ENCODE results near the gene TMEM150C. TPM values are rescaled to one million over a fixed set of nuclear protein-coding genes. Genes with fewer than 3 reads are reported as not detected.

Gene TMEM150C
- polyA plus RNA-seq, 1 donor (not counting 4 experiments of a cell fraction or from before 2014, with no cell fraction given) = 0.07 TPM

DNA sequence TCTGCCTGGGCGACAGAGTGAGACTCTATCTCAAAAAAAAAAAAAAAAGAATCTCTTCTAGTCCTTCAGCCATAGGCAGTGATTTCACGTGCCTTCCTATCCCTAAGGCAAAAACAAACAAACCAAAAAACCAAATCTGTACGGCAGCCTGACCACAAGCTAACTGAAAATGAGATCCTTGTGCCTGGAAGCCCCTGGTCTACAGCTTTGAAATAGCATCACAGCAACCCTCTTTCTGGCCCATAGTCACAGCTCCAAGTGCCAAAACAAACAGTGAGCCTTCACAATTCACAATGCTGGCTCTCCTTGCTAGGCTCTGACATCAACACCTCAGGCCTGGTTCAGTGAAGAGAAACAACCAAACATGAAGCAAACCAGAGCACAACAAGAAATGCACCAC, 46.1 kb downstream of the TMEM150C start:
- no peak overlapping the region for H3K27ac ChIP-seq (ENCODE audit: control insufficient read depth, insufficient read depth, low read length)
- H4K20me1 ChIP-seq (ENCODE audit: control insufficient read depth, extremely low read depth, insufficient read depth, low read length) = no peaks in the 10 kb centered on the region
- TF ChIP-seq CTCF (optimal IDR thresholded peaks at IDR 0.05 in 1 of 3, IDR thresholded peaks at IDR 0.05 in 1 of 3, conservative IDR thresholded peaks at IDR 0.05 in 1 of 3; ENCODE audit: extremely low read depth in 1 of 3, insufficient read depth in 2 of 3, low read length in 3 of 3) (no peak), EZH2 (IDR thresholded peaks at IDR 0.05; ENCODE audit: low read length) (no peak)
- H2AFZ ChIP-seq (ENCODE audit: control insufficient read depth, low read length) = no peak overlapping the region
- dilution Hi-C loops (cut with MboI; ENCODE audit: extremely low pct_ligation_motif_present, low sequenced_read_pairs) = no loop called here
- H3K4me1 ChIP-seq (ENCODE audit: control insufficient read depth, extremely low read depth, insufficient read depth, low read length) = no peaks in the 10 kb centered on the region
- DNase-seq (ENCODE audit: low read depth, low spot score) (no peak), FAIRE-seq (no peak)
- no peaks in the 10 kb centered on the region for H3K79me2 ChIP-seq (ENCODE audit: control insufficient read depth, insufficient read depth, low read length)
- H3K4me3 ChIP-seq (ENCODE audit: control insufficient read depth in 2 of 3, extremely low read depth in 1 of 3, insufficient read depth in 2 of 3, low read depth in 1 of 3, low read length in 3 of 3) = no peak overlapping the region
- H3K9me1 ChIP-seq (ENCODE audit: control insufficient read depth, extremely low read depth, insufficient read depth, low read length) = no peaks in the 10 kb centered on the region
- H3K4me2 ChIP-seq (ENCODE audit: control insufficient read depth, extremely low read depth, insufficient read depth, low read depth, low read length) = no peak overlapping the region
- no peaks in the 10 kb centered on the region for H3K36me3 ChIP-seq (ENCODE audit: control insufficient read depth in 2 of 2, extremely low read depth in 1 of 2, insufficient read depth in 2 of 2, low read length in 2 of 2)
- H3K9ac ChIP-seq (ENCODE audit: control insufficient read depth, extremely low read depth, insufficient read depth, low read length) = no peak overlapping the region
- no peaks in the 10 kb centered on the region for H3K27me3 ChIP-seq (ENCODE audit: control insufficient read depth, extremely low read depth, insufficient read depth, low read length)
- H3K9me3 ChIP-seq (ENCODE audit: control insufficient read depth, low read depth, low read length) = no peaks in the 10 kb centered on the region

DNA sequence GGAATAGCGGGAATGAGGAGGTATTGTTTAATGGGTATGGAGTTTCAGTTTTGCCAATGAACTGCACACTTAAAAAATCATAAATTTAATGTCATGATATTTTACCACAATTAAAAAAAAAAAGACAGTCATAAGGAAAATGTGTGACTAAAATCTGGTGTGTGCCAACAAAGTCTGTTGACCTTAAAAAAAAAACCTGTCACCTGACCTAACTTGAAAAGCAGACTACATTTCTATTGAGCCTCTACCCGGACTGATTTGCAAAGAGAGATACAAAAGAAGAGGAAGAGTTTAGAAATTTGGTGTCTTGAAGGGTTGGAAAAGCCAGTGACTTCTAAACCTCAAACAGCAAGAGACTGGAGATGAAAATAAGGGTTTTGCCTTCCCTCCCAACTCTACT, 48.4 kb downstream of the TMEM150C start:
- H3K27ac ChIP-seq (ENCODE audit: control insufficient read depth, insufficient read depth, low read length) = no peak overlapping the region
- H2AFZ ChIP-seq (ENCODE audit: control insufficient read depth, low read length) = no peak overlapping the region
- H4K20me1 ChIP-seq (ENCODE audit: control insufficient read depth, extremely low read depth, insufficient read depth, low read length) = no peaks in the 10 kb centered on the region
- H3K4me3 ChIP-seq (ENCODE audit: control insufficient read depth in 2 of 3, extremely low read depth in 1 of 3, insufficient read depth in 2 of 3, low read depth in 1 of 3, low read length in 3 of 3) = no peak overlapping the region
- FAIRE-seq (no peak), DNase-seq (ENCODE audit: low read depth, low spot score) (no peak)
- no peaks in the 10 kb centered on the region for H3K9me1 ChIP-seq (ENCODE audit: control insufficient read depth, extremely low read depth, insufficient read depth, low read length)
- no peaks in the 10 kb centered on the region for H3K4me1 ChIP-seq (ENCODE audit: control insufficient read depth, extremely low read depth, insufficient read depth, low read length)
- no peaks in the 10 kb centered on the region for H3K36me3 ChIP-seq (ENCODE audit: control insufficient read depth in 2 of 2, extremely low read depth in 1 of 2, insufficient read depth in 2 of 2, low read length in 2 of 2)
- dilution Hi-C loops (cut with MboI; ENCODE audit: extremely low pct_ligation_motif_present, low sequenced_read_pairs) = no loop called here
- no peaks in the 10 kb centered on the region for H3K79me2 ChIP-seq (ENCODE audit: control insufficient read depth, insufficient read depth, low read length)
- H3K4me2 ChIP-seq (ENCODE audit: control insufficient read depth, extremely low read depth, insufficient read depth, low read depth, low read length) = no peak overlapping the region
- no peaks in the 10 kb centered on the region for H3K9me3 ChIP-seq (ENCODE audit: control insufficient read depth, low read depth, low read length)
- no peaks in the 10 kb centered on the region for H3K27me3 ChIP-seq (ENCODE audit: control insufficient read depth, extremely low read depth, insufficient read depth, low read length)
- no peak overlapping the region for H3K9ac ChIP-seq (ENCODE audit: control insufficient read depth, extremely low read depth, insufficient read depth, low read length)
- TF ChIP-seq CTCF (optimal IDR thresholded peaks at IDR 0.05 in 1 of 3, IDR thresholded peaks at IDR 0.05 in 1 of 3, conservative IDR thresholded peaks at IDR 0.05 in 1 of 3; ENCODE audit: extremely low read depth in 1 of 3, insufficient read depth in 2 of 3, low read length in 3 of 3) (no peak), EZH2 (IDR thresholded peaks at IDR 0.05; ENCODE audit: low read length) (no peak)
